ENCODE measurements around the gene FAM234B.

GRCh38 chr12:13104409-13104808 is 60.2 kb downstream of the FAM234B start:
- TF ChIP-seq CTCF (IDR thresholded peaks at IDR 0.05), result no peak
- no peak for TF ChIP-seq POLR2AphosphoS5 (IDR thresholded peaks at IDR 0.05)
- no peak for TF ChIP-seq POLR2A (IDR thresholded peaks at IDR 0.05)
- no peak for TF ChIP-seq EP300 (IDR thresholded peaks at IDR 0.05)

Measured in gastroesophageal sphincter (tissue), 3 donors.